Right ventricle myocardium superior (tissue), 1 donor: Measurements from ENCODE around the gene AOPEP. TPM values are rescaled to one million over a fixed set of nuclear protein-coding genes. Genes with fewer than 3 reads are reported as not detected.
"Not testable (repeated sequence)": the region's sequence is repeated elsewhere in the genome, so short reads cannot be mapped to it uniquely, and the experiment has no call there.

Experiments used
- ATAC-seq: fragments of 200-7000 bp; cut with Tn5 transposase; one replicate; pipeline ENCODE4 v1.9.1; 2020; ENCODE audit warnings: mild to moderate bottlenecking; ENCODE audit not compliant: poor library complexity
- DNase-seq: peaks from one replicate; pipeline ENCODE4 v3.0.0-alpha.2; 2020
- intact Hi-C: fragments of 100-400 bp; cut with DNase I; formaldehyde crosslinking; loops from one replicate; pipeline ENCODE4 v1.11.2; 2022
- total RNA-seq: library from RNA; stranded (reverse); fragmentation: NEBNext Ultra II Directional; extraction: Animal tissue kit (Norgen Biotek cat#: 25700); gene quantifications from one replicate; pipeline ENCODE4 v1.2.1, GENCODE V29; 2021
- donor health status: DM: no; HTN: yes; CAD: no; lungs with severe emphysema.

AOPEP gene
- total RNA-seq, 1 donor from 2014 or later, result 158 TPM

- intact Hi-C loops, result no loop called here
- ATAC-seq (no peak), DNase-seq (no peak)
These were observed 94.8 kb downstream of the AOPEP start for GRCh38 chr9:94821098-94821887.

- no peak for DNase-seq
- intact Hi-C loops, result no loop called here
- no peak for ATAC-seq
These were observed 95.8 kb downstream of the AOPEP start for GRCh38 chr9:94822273-94822672.

GRCh38 chr9:94823710-94824109 is 97.2 kb downstream of the AOPEP start:
- intact Hi-C loops, result no loop called here
- DNase-seq (no peak), ATAC-seq (no peak)

GRCh38 chr9:94824411-94824810 is 97.9 kb downstream of the AOPEP start:
- ATAC-seq (no peak), DNase-seq (no peak)
- intact Hi-C loops, result no loop called here

GRCh38 chr9:94824913-94825610 is 98.6 kb downstream of the AOPEP start:
- no peak for ATAC-seq
- intact Hi-C loops, result no loop called here
- no peak for DNase-seq

GRCh38 chr9:94825611-94825958 is 99.1 kb downstream of the AOPEP start:
- ATAC-seq (no peak), DNase-seq (no peak)
- intact Hi-C loops, result no loop called here

GRCh38 chr9:94826044-94826443 is 99.5 kb downstream of the AOPEP start:
- ATAC-seq, result no peak
- DNase-seq, result no peak
- intact Hi-C loops, result no loop called here

- ATAC-seq, result no peak
- DNase-seq, result no peak
- intact Hi-C loops, result no loop called here
These were observed 100.3 kb downstream of the AOPEP start for GRCh38 chr9:94826644-94827410.

GRCh38 chr9:94827584-94828304 is 101.2 kb downstream of the AOPEP start:
- ATAC-seq (peak; percentile 85), DNase-seq (no peak)
- intact Hi-C loops, result no loop called here

- no peak for DNase-seq
- intact Hi-C loops, result no loop called here
- ATAC-seq, result no peak
These were observed 103.0 kb downstream of the AOPEP start for GRCh38 chr9:94829380-94830070.

GRCh38 chr9:94830071-94830604 is 103.6 kb downstream of the AOPEP start:
- DNase-seq, ATAC-seq, intact Hi-C loops: not testable (repeated sequence)

- intact Hi-C loops, result no loop called here
- DNase-seq (no peak), ATAC-seq (no peak)
These were observed 107.3 kb downstream of the AOPEP start for GRCh38 chr9:94833802-94834201.

- DNase-seq, result no peak
- intact Hi-C loops, result no loop called here
- ATAC-seq, result no peak
These were observed 110.9 kb downstream of the AOPEP start for GRCh38 chr9:94837404-94837803.

- DNase-seq, result no peak
- intact Hi-C loops, result no loop called here
- no peak for ATAC-seq
These were observed 112.9 kb downstream of the AOPEP start for GRCh38 chr9:94839398-94839797.

GRCh38 chr9:94840738-94841137 is 114.2 kb downstream of the AOPEP start:
- DNase-seq (no peak), ATAC-seq (no peak)
- intact Hi-C loops, result no loop called here

GRCh38 chr9:94843134-94843533 is 116.6 kb downstream of the AOPEP start:
- ATAC-seq (no peak), DNase-seq (no peak)
- intact Hi-C loops, result no loop called here

GRCh38 chr9:94846739-94847138 is 120.2 kb downstream of the AOPEP start:
- intact Hi-C loops, result no loop called here
- no peak for ATAC-seq
- DNase-seq, result no peak

- intact Hi-C loops, result no loop called here
- no peak for ATAC-seq
These were observed 121.0 kb downstream of the AOPEP start for GRCh38 chr9:94847486-94847885.

More at GRCh38 chr9:94847486-94847885, 121.0 kb downstream of the AOPEP start:
- no peak for DNase-seq
